ENCODE measurements around the gene NUBPL. TPM values are rescaled to one million over a fixed set of nuclear protein-coding genes. Genes with fewer than 3 reads are reported as not detected.
"Not testable (repeated sequence)": the region's sequence is repeated elsewhere in the genome, so short reads cannot be mapped to it uniquely, and the experiment has no call there.

NUBPL gene
- total and polyA plus RNA-seq, 10 donors: 4.1 to 28.2 (median 13.9) TPM

DNA sequence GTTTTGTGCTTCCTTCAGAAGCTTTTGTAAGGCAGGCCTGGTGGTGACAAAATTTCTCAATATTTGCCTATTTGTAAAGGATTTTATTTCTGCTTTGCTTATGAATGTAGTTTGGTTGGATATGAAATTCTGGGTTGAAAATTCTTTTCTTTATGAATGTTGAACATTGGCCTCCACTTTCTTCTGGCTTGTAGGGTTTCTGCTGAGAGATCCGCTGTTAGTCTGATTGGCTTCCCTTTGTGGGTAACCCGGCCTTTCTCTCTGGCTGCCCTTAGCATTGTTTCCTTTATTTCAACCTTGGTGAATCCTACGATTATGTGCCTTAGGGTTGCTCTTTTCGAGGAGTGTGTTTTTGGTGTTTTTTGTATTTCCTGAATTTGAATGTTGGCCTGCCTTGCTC is 58.2 kb downstream of the NUBPL start:
- WGBS, 5 donors: 90 to 97% (median 93%) methylated on average over 4 of the region's 4 CpGs
- intact Hi-C loops (cut with DNase I; ENCODE audit: low total_unique reads): no loop called here
- Histone ChIP-seq H3K9me3 (peaks cover 0 to 85% (median 59%) of the 10 kb centered on the region in 8 donors), H3K4me1 (no peaks in the 10 kb centered on the region), H3K36me3 (peaks cover 0 to 41% (median 12%) of the 10 kb centered on the region in 6 donors), H3K4me3 (no peak overlapping the region), H3K27ac (no peak overlapping the region), H3K27me3 (replicated peaks in 1 of 7) (no peaks in the 10 kb centered on the region)
- TF ChIP-seq, protein P1, sequence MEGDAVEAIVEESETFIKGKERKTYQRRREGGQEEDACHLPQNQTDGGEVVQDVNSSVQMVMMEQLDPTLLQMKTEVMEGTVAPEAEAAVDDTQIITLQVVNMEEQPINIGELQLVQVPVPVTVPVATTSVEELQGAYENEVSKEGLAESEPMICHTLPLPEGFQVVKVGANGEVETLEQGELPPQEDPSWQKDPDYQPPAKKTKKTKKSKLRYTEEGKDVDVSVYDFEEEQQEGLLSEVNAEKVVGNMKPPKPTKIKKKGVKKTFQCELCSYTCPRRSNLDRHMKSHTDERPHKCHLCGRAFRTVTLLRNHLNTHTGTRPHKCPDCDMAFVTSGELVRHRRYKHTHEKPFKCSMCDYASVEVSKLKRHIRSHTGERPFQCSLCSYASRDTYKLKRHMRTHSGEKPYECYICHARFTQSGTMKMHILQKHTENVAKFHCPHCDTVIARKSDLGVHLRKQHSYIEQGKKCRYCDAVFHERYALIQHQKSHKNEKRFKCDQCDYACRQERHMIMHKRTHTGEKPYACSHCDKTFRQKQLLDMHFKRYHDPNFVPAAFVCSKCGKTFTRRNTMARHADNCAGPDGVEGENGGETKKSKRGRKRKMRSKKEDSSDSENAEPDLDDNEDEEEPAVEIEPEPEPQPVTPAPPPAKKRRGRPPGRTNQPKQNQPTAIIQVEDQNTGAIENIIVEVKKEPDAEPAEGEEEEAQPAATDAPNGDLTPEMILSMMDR (IDR thresholded peaks at IDR 0.05 in 8 of 11, conservative IDR thresholded peaks at IDR 0.05 in 3 of 11): no peak
- no peak for TF ChIP-seq POLR2AphosphoS5 (IDR thresholded peaks at IDR 0.05)
- TF ChIP-seq POLR2A (IDR thresholded peaks at IDR 0.05): no peak
- DNase-seq: no peak

DNA sequence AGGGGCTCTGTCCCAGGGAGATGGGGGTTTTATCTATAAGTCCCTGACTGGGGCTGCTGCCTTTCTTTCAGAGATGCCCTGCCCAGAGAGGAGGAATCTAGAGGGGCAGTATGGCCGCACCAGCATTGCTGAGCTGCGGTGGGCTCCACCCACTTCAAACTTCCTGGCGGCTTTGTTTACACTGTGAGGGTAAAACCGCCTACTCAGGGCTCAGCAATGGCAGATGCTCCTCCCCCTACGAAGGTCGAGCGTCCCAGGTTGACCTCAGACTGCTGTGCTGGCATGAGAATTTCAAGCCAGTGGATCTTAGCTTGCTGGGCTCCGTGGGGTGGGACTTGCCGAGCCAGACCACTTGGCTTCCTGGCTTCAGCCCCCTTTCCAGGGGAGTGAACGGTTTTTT is 59.7 kb downstream of the NUBPL start:
- H3K36me3 ChIP-seq: peaks cover 0 to 36% (median 12%) of the 10 kb centered on the region in 6 donors
- H3K4me3 ChIP-seq; intact Hi-C loops (cut with DNase I; ENCODE audit: low total_unique reads); H3K27me3 ChIP-seq (replicated peaks in 1 of 7); DNase-seq; H3K4me1 ChIP-seq; H3K27ac ChIP-seq: not testable (repeated sequence)
- H3K9me3 ChIP-seq: peaks cover 0 to 70% (median 52%) of the 10 kb centered on the region in 8 donors
- WGBS, 5 donors: 94 to 100% (median 94%) methylated on average over 3 to 10 of the region's 10 CpGs

DNA sequence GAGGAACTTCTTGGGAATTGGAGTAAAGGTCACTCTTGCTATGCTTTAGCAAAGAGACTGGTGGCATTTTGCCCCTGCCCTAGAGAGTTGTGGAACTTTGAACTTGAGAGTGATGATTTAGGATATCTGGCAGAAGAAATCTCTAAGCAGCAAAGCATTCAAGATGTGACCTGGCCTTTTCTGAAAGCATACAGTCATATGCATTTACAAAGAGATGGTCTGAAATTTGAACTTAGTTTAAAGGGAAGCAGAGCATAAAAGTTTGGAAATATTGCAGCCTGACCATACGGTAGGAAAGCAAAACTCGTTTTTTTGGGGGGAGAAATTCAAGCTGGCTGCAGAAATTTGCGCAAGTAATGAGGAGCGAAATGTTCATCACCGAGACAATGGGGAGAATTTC is 60.9 kb downstream of the NUBPL start:
- Histone ChIP-seq H3K4me3 (no peak overlapping the region), H3K27ac (no peak overlapping the region), H3K36me3 (peaks cover 0 to 36% (median 12%) of the 10 kb centered on the region in 6 donors), H3K9me3 (peaks cover 0 to 65% (median 50%) of the 10 kb centered on the region in 8 donors), H3K27me3 (replicated peaks in 1 of 7) (no peaks in the 10 kb centered on the region), H3K4me1 (no peaks in the 10 kb centered on the region)
- no peak for DNase-seq
- intact Hi-C loops (cut with DNase I; ENCODE audit: low total_unique reads): no loop called here
- no peak for TF ChIP-seq POLR2A (IDR thresholded peaks at IDR 0.05)
- TF ChIP-seq, protein P1 (IDR thresholded peaks at IDR 0.05 in 8 of 11, conservative IDR thresholded peaks at IDR 0.05 in 3 of 11): no peak
- TF ChIP-seq POLR2AphosphoS5 (IDR thresholded peaks at IDR 0.05): no peak
- 95 to 97% (median 96%) methylated on average over 5 of the region's 5 CpGs for WGBS, 5 donors

DNA sequence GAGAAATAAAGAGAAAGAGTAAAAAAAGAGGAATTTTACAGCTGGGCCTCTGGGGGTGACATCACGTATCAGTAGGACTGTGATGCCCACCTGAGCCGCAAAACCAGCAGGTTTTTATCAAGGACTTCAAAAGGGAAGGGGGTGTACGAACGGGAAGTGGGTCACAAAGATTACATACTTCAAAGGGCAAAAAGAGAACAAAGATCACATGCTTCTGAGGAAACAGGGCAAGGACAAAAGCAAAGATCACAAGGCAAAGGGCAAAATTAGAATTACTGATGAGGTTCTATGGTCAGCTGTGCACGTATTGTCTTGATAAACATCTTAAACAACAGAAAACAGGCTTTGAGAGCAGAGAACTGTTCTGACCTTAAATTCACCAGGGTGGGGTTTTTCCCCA is 91.7 kb downstream of the NUBPL start:
- peaks cover 3 to 67% (median 38%) of the 10 kb centered on the region in 8 donors for H3K9me3 ChIP-seq
- H3K27me3 ChIP-seq (replicated peaks in 1 of 7); H3K27ac ChIP-seq; DNase-seq; H3K4me1 ChIP-seq; H3K4me3 ChIP-seq; intact Hi-C loops (cut with DNase I; ENCODE audit: low total_unique reads): not testable (repeated sequence)
- peaks cover 0 to 29% (median 0%) of the 10 kb centered on the region in 6 donors for H3K36me3 ChIP-seq
- WGBS, 5 donors: 91 to 98% (median 96%) methylated on average over 5 of the region's 5 CpGs

DNA sequence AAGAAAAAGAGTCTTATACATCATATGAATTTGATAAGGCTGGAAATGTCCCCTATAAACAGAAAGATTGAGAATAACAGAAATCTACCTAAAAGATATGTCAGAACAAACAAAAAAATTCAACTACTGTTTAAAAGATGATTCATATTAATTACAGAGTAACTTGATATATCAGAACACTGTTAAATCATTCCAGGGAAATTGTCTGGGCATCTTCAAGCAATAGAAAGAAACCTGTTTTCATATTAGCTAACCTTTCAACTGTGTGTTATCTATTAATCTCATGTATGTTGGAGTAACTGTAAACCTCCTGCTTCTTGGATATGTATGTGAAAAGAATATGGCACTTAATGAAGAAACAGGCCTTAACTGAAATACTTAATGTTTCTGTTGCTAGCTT is 96.7 kb downstream of the NUBPL start:
- Histone ChIP-seq H3K9me3 (peaks cover 3 to 27% (median 20%) of the 10 kb centered on the region in 8 donors), H3K27ac (no peak overlapping the region), H3K27me3 (replicated peaks in 1 of 7) (no peaks in the 10 kb centered on the region), H3K4me1 (no peaks in the 10 kb centered on the region), H3K36me3 (peaks cover 0 to 19% (median 0%) of the 10 kb centered on the region in 6 donors), H3K4me3 (no peak overlapping the region)
- TF ChIP-seq POLR2A (IDR thresholded peaks at IDR 0.05): no peak
- TF ChIP-seq, protein P1 (IDR thresholded peaks at IDR 0.05 in 8 of 11, conservative IDR thresholded peaks at IDR 0.05 in 3 of 11): no peak
- TF ChIP-seq POLR2AphosphoS5 (IDR thresholded peaks at IDR 0.05): no peak
- intact Hi-C loops (cut with DNase I; ENCODE audit: low total_unique reads): no loop called here
- no peak for DNase-seq
